Vein endothelial cell (primary cell): ENCODE data around the gene ANGPTL1. TPM values are rescaled to one million over a fixed set of nuclear protein-coding genes. Genes with fewer than 3 reads are reported as not detected.

ENCODE experiments used
- total RNA-seq: library from RNA; depleted of rRNA; stranded (reverse); fragments of >200 nt; gene quantifications from 2 replicates; pipeline ENCODE4 v1.2.3, GENCODE V29; 2012

The ANGPTL1 gene
- total RNA-seq, result under 0.01 TPM in 2 replicates

GRCh38 chr1:178870944-178871343 lies at the start of gene ANGPTL1:
TSS of gene ANGPTL1 (minus strand) at chr1:178871077. CDS start at chr1:178865776, 5,301 bp downstream.

Other genes with a start within 250 kb of the ANGPTL1 start
- gene RALGPS2, start 145.8 kb downstream of the ANGPTL1 start, total RNA-seq, result 46.1 and 49.4 TPM in 2 replicates
- 30.7 and 34.9 TPM in 2 replicates for gene FAM20B, start 154.8 kb upstream of the ANGPTL1 start, total RNA-seq
- gene TOR3A, start 211.0 kb upstream of the ANGPTL1 start, total RNA-seq, result 24.8 and 25.0 TPM in 2 replicates